K562 (cell line): ENCODE measurements around the gene NOVA1. TPM values are rescaled to one million over a fixed set of nuclear protein-coding genes. Genes with fewer than 3 reads are reported as not detected.

Source experiments
- ATAC-seq: fragments of 200-7000 bp; cut with Tn5 transposase; 3 replicates; pipeline ENCODE4 v1.9.1; 2020; ENCODE audit warnings: moderate library complexity
- BruUV-seq: library from RNA; stranded (reverse); fragments of 400-500 nt; replicated peaks from 2 replicates; lab custom pipeline; 2021; lab: Mats Ljungman, UMichigan
- CTCF ChIA-PET: fragments of 300-600 bp; formaldehyde crosslinking; extraction: SDS; loops from one replicate; lab custom pipeline; 2021; ENCODE audit warnings: low intra/inter-chr PET ratio; lab: Yijun Ruan, JAX
- POLR2A ChIA-PET: fragments of 300-600, 350-650 bp; sonication (Branson Sonifier 250); formaldehyde crosslinking; extraction: SDS; loops from one replicate; lab custom pipeline; 2021; ENCODE audit warnings: antibody characterized with exemption, inconsistent platforms; lab: Yijun Ruan, JAX
- DNase-seq, 4 experiments: peaks; one replicate each; pipeline versions ENCODE4 v3.0.0 to v3.0.0-alpha.2; 2011 to 2018; ENCODE audit warnings: low spot score in 3 of 4, mixed read lengths in 3 of 4; ENCODE audit errors: extremely low read depth in 1 of 4
- FAIRE-seq: peaks from 2 replicates; lab custom pipeline; 2011; peaks lifted over from hg19 to GRCh38; lab: Jason Lieb, UNC
- H2AFZ ChIP-seq: 2 replicates; pipeline ENCODE4 v1.6.0; 2011; ENCODE audit warnings: low read depth, low read length, control low read depth, inconsistent platforms
- H3K27ac ChIP-seq: fragments of 200-600 bp; 3 replicates; pipeline ENCODE4 v1.8.0; 2011; ENCODE audit warnings: low read depth, mild to moderate bottlenecking, control low read depth, inconsistent platforms, low read length, moderate library complexity, mixed read lengths; ENCODE audit errors: extremely low read depth
- H3K27me3 ChIP-seq, 2 experiments: fragments of 300-600 bp in 1 of 2; 2 replicates in 1 of 2; 3 replicates in 1 of 2; pipeline versions ENCODE4 v1.6.0 to v1.8.0; 2011; ENCODE audit warnings: inconsistent platforms in 2 of 2, low read length in 2 of 2, mild to moderate bottlenecking in 1 of 2, mixed read lengths in 1 of 2, moderate library complexity in 1 of 2; ENCODE audit not compliant: control insufficient read depth in 2 of 2, insufficient read depth in 2 of 2
- H3K36me3 ChIP-seq: fragments of 300-600 bp; 3 replicates; pipeline ENCODE4 v1.8.0; 2011; ENCODE audit warnings: mild to moderate bottlenecking, low read length, inconsistent platforms; ENCODE audit not compliant: control insufficient read depth, insufficient read depth
- H3K4me1 ChIP-seq, 2 experiments: fragments of 200-600 bp in 1 of 2; replicated peaks in 1 of 2; 2 replicates in 1 of 2; 3 replicates in 1 of 2; pipeline versions ENCODE4 v1.5.1 to v1.8.0; 2011; ENCODE audit warnings: inconsistent platforms in 2 of 2, low read length in 2 of 2, mild to moderate bottlenecking in 1 of 2, mixed read lengths in 1 of 2, moderate library complexity in 1 of 2; ENCODE audit not compliant: control insufficient read depth in 2 of 2, insufficient read depth in 2 of 2
- H3K4me2 ChIP-seq: 2 replicates; pipeline ENCODE4 v1.6.1; 2011; ENCODE audit warnings: low read length, control low read depth, inconsistent platforms, mixed read lengths; ENCODE audit not compliant: insufficient read depth
- H3K4me3 ChIP-seq: fragments of 200-600 bp; sonication (generic), shearing (Covaris generic); 2 replicates; pipeline ENCODE4 v1.5.1; 2016; ENCODE audit warnings: control low read depth, inconsistent platforms
- H3K79me2 ChIP-seq: fragments of 200-600 bp; 3 replicates; pipeline ENCODE4 v1.8.0; 2011; ENCODE audit warnings: low read length, inconsistent platforms; ENCODE audit not compliant: control insufficient read depth, insufficient read depth
- H3K9ac ChIP-seq, 2 experiments: 2 replicates each; pipeline versions ENCODE4 v1.6.0 to v1.6.1; 2011; ENCODE audit warnings: low read depth in 2 of 2, low read length in 2 of 2, control low read depth in 1 of 2, inconsistent platforms in 1 of 2, mild to moderate bottlenecking in 1 of 2, mixed read lengths in 1 of 2; ENCODE audit not compliant: insufficient read depth in 1 of 2
- H3K9me1 ChIP-seq: one replicate; pipeline ENCODE4 v1.6.0; 2011; ENCODE audit warnings: inconsistent platforms, mild to moderate bottlenecking, low read length, moderate library complexity; ENCODE audit not compliant: control insufficient read depth, insufficient read depth
- H3K9me3 ChIP-seq: replicated peaks from 2 replicates; pipeline ENCODE4 v1.5.1; 2011; ENCODE audit warnings: low read depth, low read length, inconsistent platforms; ENCODE audit not compliant: control insufficient read depth, insufficient read depth
- H4K20me1 ChIP-seq: replicated peaks from 2 replicates; pipeline ENCODE4 v1.6.1; 2011; ENCODE audit warnings: low read length, inconsistent platforms, mixed read lengths; ENCODE audit not compliant: control insufficient read depth, insufficient read depth
- ARID2 ChIP-seq: fragments of 450-650 bp; IDR thresholded peaks from 2 replicates; pipeline ENCODE4 v1.6.1; 2017; ENCODE audit warnings: antibody characterized with exemption, mild to moderate bottlenecking
- CBX3 ChIP-seq, 2 experiments: IDR thresholded peaks; 1 replicate in 1 of 2; 2 replicates in 1 of 2; pipeline ENCODE4 v1.6.1; 2012; ENCODE audit warnings: inconsistent platforms in 2 of 2, low read length in 2 of 2, borderline replicate concordance in 1 of 2, control low read depth in 1 of 2
- CCNT2 ChIP-seq: IDR thresholded peaks from 2 replicates; pipeline ENCODE4 v1.6.1; 2011; ENCODE audit warnings: borderline replicate concordance, low read depth, mild to moderate bottlenecking, moderate library complexity, mixed read lengths, low read length; ENCODE audit not compliant: insufficient read length; ENCODE audit errors: extremely low read depth
- CREBBP ChIP-seq: IDR thresholded peaks from one replicate; pipeline ENCODE4 v1.6.1; 2012; ENCODE audit warnings: low read depth, mild to moderate bottlenecking, control low read depth, inconsistent platforms, low read length
- FIP1L1 ChIP-seq: fragments of 200-400 bp; formaldehyde crosslinking; IDR thresholded peaks from 2 replicates; pipeline ENCODE4 v1.6.1; 2018; ENCODE audit warnings: mild to moderate bottlenecking, low read depth, low read length; ENCODE audit not compliant: poor library complexity, severe bottlenecking
- HMGN3 ChIP-seq: IDR thresholded peaks from 2 replicates; pipeline ENCODE4 v1.6.1; 2011; ENCODE audit warnings: borderline replicate concordance, low read depth, mild to moderate bottlenecking, mixed read lengths, low read length; ENCODE audit not compliant: insufficient read length; ENCODE audit errors: extremely low read depth
- JUNB ChIP-seq: fragments of 450-650 bp; formaldehyde crosslinking; conservative IDR thresholded peaks from 2 replicates; pipeline ENCODE4 v1.4.0; 2020; ENCODE audit warnings: mild to moderate bottlenecking
- MXI1 ChIP-seq: IDR thresholded peaks from 2 replicates; pipeline ENCODE4 v1.6.1; 2011; ENCODE audit warnings: low read depth, mild to moderate bottlenecking, improper control_type of control experiment, low read length
- NR2F6 ChIP-seq: fragments of 450-650 bp; formaldehyde crosslinking; IDR thresholded peaks from 2 replicates; pipeline ENCODE4 v1.4.0; 2020; ENCODE audit warnings: mild to moderate bottlenecking
- SNRNP70 ChIP-seq: fragments of 200-400 bp; formaldehyde crosslinking; optimal IDR thresholded peaks from 2 replicates; pipeline ENCODE3; 2017; ENCODE audit warnings: low read depth, low read length
- ZNF140 ChIP-seq: fragments of 250-450 bp; sonication (Bioruptor Pico); IDR thresholded peaks from 2 replicates; pipeline ENCODE4 v1.8.0; 2021; ENCODE audit warnings: moderate library complexity, mild to moderate bottlenecking, inconsistent platforms
- ZNF274 ChIP-seq: IDR thresholded peaks from 2 replicates; pipeline ENCODE4 v1.6.1; 2011; ENCODE audit warnings: low read depth, mild to moderate bottlenecking, low read length, moderate library complexity, borderline replicate concordance
- ZNF324 ChIP-seq: fragments of 250-450 bp; sonication (Bioruptor Pico); IDR thresholded peaks from 2 replicates; pipeline ENCODE4 v1.4.0; 2020; ENCODE audit warnings: mild to moderate bottlenecking
- ZNF766 ChIP-seq: fragments of 200-800 bp; sonication (Bioruptor generic); conservative IDR thresholded peaks from 2 replicates; pipeline ENCODE4 v1.6.1; 2016; ENCODE audit warnings: missing genetic modification characterization, missing compliant biosample characterization
- ZZZ3 ChIP-seq: fragments of 450-650 bp; IDR thresholded peaks from 2 replicates; pipeline ENCODE4 v1.6.1; 2016; ENCODE audit warnings: antibody characterized with exemption, mild to moderate bottlenecking, moderate library complexity
- WGBS: fragments of 100-300 bp; shearing (Covaris generic); methylation state at CpG from one replicate; pipeline ENCODE4 v1.1.6; 2016; ENCODE audit warnings: low coverage, mixed read lengths; ENCODE audit not compliant: insufficient coverage; ENCODE audit errors: missing lambda C conversion rate; 5-methylcytosine and 5-hydroxymethylcytosine counted together
- in situ Hi-C: fragments of 300-500 bp; cut with MboI; formaldehyde crosslinking; loops from 4 replicates; pipeline ENCODE4 v1.15.0; 2018; ENCODE audit warnings: inconsistent platforms, mixed read lengths
- intact Hi-C: fragments of 100-400 bp; cut with micrococcal nuclease; formaldehyde crosslinking; loops from 2 replicates; pipeline ENCODE4 v1.14.2; 2022
- polyA plus RNA-seq, 8 experiments: library from polyadenylated mRNA; depleted of rRNA in 4 of 8; stranded (reverse) in 5 of 8; unstranded in 3 of 8; fragments of >200 nt; fragmentation: Nextera tagmentation in 2 of 8; fragmentation: Illumina TruSeq in 1 of 8; extraction: Ambion mirVana in 2 of 8; extraction: Trizol in 1 of 8; gene quantifications; 2 replicates each; pipeline versions ENCODE4 v1.2.1 to v1.2.3, GENCODE V29; 2011 to 2014; ENCODE audit warnings: inconsistent platforms in 1 of 8, missing spikeins in 1 of 8
- total RNA-seq, 7 experiments: library from RNA; depleted of rRNA in 6 of 7; stranded (reverse); fragments of >200 nt in 6 of 7; fragmentation: Illumina TruSeq in 2 of 7; extraction: Trizol in 2 of 7; gene quantifications; 2 replicates each; pipeline versions ENCODE4 v1.2.1 to v1.2.3, GENCODE V29; 2011 to 2021; ENCODE audit warnings: low replicate concordance in 1 of 7
- TF ChIP-seq, protein P1 (sequence below): sonication (generic); formaldehyde crosslinking; IDR thresholded peaks from 2 replicates; pipeline ENCODE4 v1.8.0; 2022; ENCODE audit warnings: mild to moderate bottlenecking, missing genetic modification reagents
- TF ChIP-seq, protein P2 (sequence below): fragments of 200-400 bp; formaldehyde crosslinking; IDR thresholded peaks from 2 replicates; pipeline ENCODE4 v1.6.1; 2017; ENCODE audit warnings: mild to moderate bottlenecking, low read depth, low read length, moderate library complexity
- TF ChIP-seq, protein P3 (sequence below): fragments of 450-650 bp; formaldehyde crosslinking; IDR thresholded peaks from 2 replicates; pipeline ENCODE4 v1.4.0; 2020; ENCODE audit warnings: mild to moderate bottlenecking, moderate library complexity

NOVA1 gene
- total and polyA plus RNA-seq, 9 of the 15 experiments (the other 6 are each of a cell fraction or from before 2014, with no cell fraction given), result 0.01 TPM; not detected in 8

DNA sequence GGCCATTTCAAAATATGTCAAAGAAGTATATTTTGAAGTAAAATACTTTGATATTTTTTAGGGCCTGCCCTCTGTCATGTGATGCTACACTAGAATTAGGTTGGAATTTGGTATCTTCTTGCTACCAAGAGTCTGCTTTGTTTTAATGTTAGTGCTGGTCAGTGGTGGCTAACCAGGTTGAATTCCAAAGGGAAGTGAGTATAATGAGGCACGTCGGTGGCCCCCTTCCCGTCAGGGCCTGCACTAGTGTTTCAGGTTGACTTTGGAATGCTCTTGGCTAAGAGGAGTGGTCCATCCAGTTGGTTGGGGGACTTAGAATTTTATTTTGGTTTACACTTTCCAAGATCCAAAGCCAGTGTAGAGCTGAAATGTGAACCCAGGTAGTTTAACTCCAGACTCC is 185.4 kb downstream of the NOVA1 start:
- Histone ChIP-seq H3K4me3 (no peak overlapping the region), H3K4me1 (no peaks in the 10 kb centered on the region), H3K9me1 (no peaks in the 10 kb centered on the region), H3K36me3 (no peaks in the 10 kb centered on the region), H3K4me2 (no peak overlapping the region), H3K9ac (no peak overlapping the region), H3K27me3 (no peaks in the 10 kb centered on the region), H3K9me3 (no peaks in the 10 kb centered on the region), H3K27ac (no peak overlapping the region), H3K79me2 (no peaks in the 10 kb centered on the region), H4K20me1 (no peaks in the 10 kb centered on the region), H2AFZ (no peak overlapping the region)
- TF ChIP-seq, protein P1, sequence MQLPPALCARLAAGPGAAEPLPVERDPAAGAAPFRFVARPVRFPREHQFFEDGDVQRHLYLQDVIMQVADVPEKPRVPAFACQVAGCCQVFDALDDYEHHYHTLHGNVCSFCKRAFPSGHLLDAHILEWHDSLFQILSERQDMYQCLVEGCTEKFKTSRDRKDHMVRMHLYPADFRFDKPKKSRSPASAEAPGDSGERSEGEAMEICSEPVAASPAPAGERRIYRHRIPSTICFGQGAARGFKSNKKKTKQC (CRISPR knock-in tag), result no peak
- no peak for TF ChIP-seq CBX3 (IDR thresholded peaks at IDR 0.05; ENCODE audit: borderline replicate concordance in 1 of 2, low read length in 2 of 2)
- no peak for TF ChIP-seq ARID2
- no peak for TF ChIP-seq FIP1L1
- TF ChIP-seq CCNT2, result no peak
- no peak for TF ChIP-seq MXI1
- no peak for TF ChIP-seq CREBBP
- no peak for TF ChIP-seq HMGN3
- TF ChIP-seq ZNF766 (CRISPR knock-in tag), result no peak
- TF ChIP-seq SNRNP70, result no peak
- no peak for TF ChIP-seq NR2F6 (CRISPR knock-in tag)
- TF ChIP-seq ZNF324 (CRISPR knock-in tag), result no peak
- TF ChIP-seq ZNF140, result no peak
- TF ChIP-seq ZNF274, result no peak
- no peak for TF ChIP-seq ZZZ3
- TF ChIP-seq, protein P2, sequence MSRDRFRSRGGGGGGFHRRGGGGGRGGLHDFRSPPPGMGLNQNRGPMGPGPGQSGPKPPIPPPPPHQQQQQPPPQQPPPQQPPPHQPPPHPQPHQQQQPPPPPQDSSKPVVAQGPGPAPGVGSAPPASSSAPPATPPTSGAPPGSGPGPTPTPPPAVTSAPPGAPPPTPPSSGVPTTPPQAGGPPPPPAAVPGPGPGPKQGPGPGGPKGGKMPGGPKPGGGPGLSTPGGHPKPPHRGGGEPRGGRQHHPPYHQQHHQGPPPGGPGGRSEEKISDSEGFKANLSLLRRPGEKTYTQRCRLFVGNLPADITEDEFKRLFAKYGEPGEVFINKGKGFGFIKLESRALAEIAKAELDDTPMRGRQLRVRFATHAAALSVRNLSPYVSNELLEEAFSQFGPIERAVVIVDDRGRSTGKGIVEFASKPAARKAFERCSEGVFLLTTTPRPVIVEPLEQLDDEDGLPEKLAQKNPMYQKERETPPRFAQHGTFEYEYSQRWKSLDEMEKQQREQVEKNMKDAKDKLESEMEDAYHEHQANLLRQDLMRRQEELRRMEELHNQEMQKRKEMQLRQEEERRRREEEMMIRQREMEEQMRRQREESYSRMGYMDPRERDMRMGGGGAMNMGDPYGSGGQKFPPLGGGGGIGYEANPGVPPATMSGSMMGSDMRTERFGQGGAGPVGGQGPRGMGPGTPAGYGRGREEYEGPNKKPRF, result no peak
- TF ChIP-seq, protein P3, sequence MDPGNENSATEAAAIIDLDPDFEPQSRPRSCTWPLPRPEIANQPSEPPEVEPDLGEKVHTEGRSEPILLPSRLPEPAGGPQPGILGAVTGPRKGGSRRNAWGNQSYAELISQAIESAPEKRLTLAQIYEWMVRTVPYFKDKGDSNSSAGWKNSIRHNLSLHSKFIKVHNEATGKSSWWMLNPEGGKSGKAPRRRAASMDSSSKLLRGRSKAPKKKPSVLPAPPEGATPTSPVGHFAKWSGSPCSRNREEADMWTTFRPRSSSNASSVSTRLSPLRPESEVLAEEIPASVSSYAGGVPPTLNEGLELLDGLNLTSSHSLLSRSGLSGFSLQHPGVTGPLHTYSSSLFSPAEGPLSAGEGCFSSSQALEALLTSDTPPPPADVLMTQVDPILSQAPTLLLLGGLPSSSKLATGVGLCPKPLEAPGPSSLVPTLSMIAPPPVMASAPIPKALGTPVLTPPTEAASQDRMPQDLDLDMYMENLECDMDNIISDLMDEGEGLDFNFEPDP (CRISPR knock-in tag), result no peak
- TF ChIP-seq JUNB (CRISPR knock-in tag), result no peak
- POLR2A ChIA-PET, result interaction anchor here (0.9 kb wide), 1 partner anchor 11 kb away, joined by 4 read pairs; no protein-coding TSS in a partner anchor
- CTCF ChIA-PET, result no interaction called here
- BruUV-seq, result no TSS peak
- FAIRE-seq, result no peak
- 0% methylated on average over 2 of the region's 3 CpGs for WGBS
- intact Hi-C loops, result no loop called here
- no peak for DNase-seq
- no peak for ATAC-seq
- in situ Hi-C loops, result no loop called here
